Activated B cell treated with CpG ODN at 0.5 μM for 24 hours (primary cell): ENCODE measurements around the gene ANKS3. TPM values are rescaled to one million over a fixed set of nuclear protein-coding genes. Genes with fewer than 3 reads are reported as not detected.

Experiments
- ATAC-seq: fragments of 200-7000 bp; cut with Tn5 transposase; one replicate; pipeline ENCODE4 v1.10.0; 2021; ENCODE audit warnings: low read depth, mild to moderate bottlenecking, moderate library complexity
- CTCF ChIA-PET: fragments of 350-600 bp; sonication (Branson Sonifier 250); formaldehyde crosslinking; loops from one replicate; lab custom pipeline; 2021; ENCODE audit warnings: antibody characterized with exemption; lab: Charles Lee
- POLR2A ChIA-PET: fragments of 350-600 bp; sonication (Branson Sonifier 250); formaldehyde crosslinking; loops from one replicate; lab custom pipeline; 2021; ENCODE audit warnings: antibody characterized with exemption; lab: Charles Lee
- DNase-seq: peaks from one replicate; pipeline ENCODE4 v3.0.0; 2022
- H3K27ac Mint-ChIP-seq: one replicate; pipeline ENCODE4 v1.8.0; 2020; ENCODE audit warnings: mixed read lengths
- H3K27me3 Mint-ChIP-seq: one replicate; pipeline ENCODE4 v1.8.0; 2021; ENCODE audit warnings: mixed read lengths
- H3K36me3 Mint-ChIP-seq: one replicate; pipeline ENCODE4 v1.8.0; 2021; ENCODE audit warnings: low read depth, mixed read lengths
- H3K4me1 Mint-ChIP-seq: one replicate; pipeline ENCODE4 v1.8.0; 2021; ENCODE audit warnings: mixed read lengths
- H3K4me3 Mint-ChIP-seq: one replicate; pipeline ENCODE4 v1.8.0; 2020; ENCODE audit warnings: mild to moderate bottlenecking, mixed read lengths
- H3K9me3 Mint-ChIP-seq: one replicate; pipeline ENCODE4 v1.8.0; 2020; ENCODE audit warnings: mixed read lengths
- CTCF ChIP-seq: fragments of 200-600 bp; IDR thresholded peaks from one replicate; pipeline ENCODE4 v1.8.0; 2022; ENCODE audit warnings: antibody characterized with exemption, mild to moderate bottlenecking
- intact Hi-C: fragments of 100-400 bp; cut with micrococcal nuclease; formaldehyde crosslinking; loops from one replicate; pipeline ENCODE4 v1.15.1; 2024
- total RNA-seq: library from RNA; stranded (reverse); gene quantifications from 2 replicates; pipeline ENCODE4 v1.2.3, GENCODE V29; 2022

Gene ANKS3
- total RNA-seq, 1 donor from 2014 or later, result 21.9 TPM

- intact Hi-C loops, result no loop called here
- no peak for DNase-seq
- H3K4me3 Mint-ChIP-seq, result no peak overlapping the region
- H3K27me3 Mint-ChIP-seq, result no peaks in the 10 kb centered on the region
- H3K27ac Mint-ChIP-seq, result no peak overlapping the region
- peaks cover 45% of the 10 kb centered on the region for H3K36me3 Mint-ChIP-seq
- CTCF ChIA-PET, result interaction anchor here (0.6 kb wide), 1 partner anchor 31 kb away, joined by 3 read pairs; no protein-coding TSS in a partner anchor
- POLR2A ChIA-PET, result no interaction called here
- H3K9me3 Mint-ChIP-seq, result no peaks in the 10 kb centered on the region
- peaks cover 27% of the 10 kb centered on the region for H3K4me1 Mint-ChIP-seq
- TF ChIP-seq CTCF, result no peak
- no peak for ATAC-seq
Observed at GRCh38 chr16:4648917-4649316, 85.2 kb downstream of the ANKS3 start.

GRCh38 chr16:4647644-4647980, 86.5 kb downstream of the ANKS3 start:
- CTCF ChIA-PET, result no interaction called here
- no peak overlapping the region for H3K27ac Mint-ChIP-seq
- ATAC-seq, result no peak

GRCh38 chr16:4646773-4647643, 87.1 kb downstream of the ANKS3 start:
- intact Hi-C loops, result no loop called here
- no peaks in the 10 kb centered on the region for H3K9me3 Mint-ChIP-seq
- no peaks in the 10 kb centered on the region for H3K27me3 Mint-ChIP-seq
- H3K27ac Mint-ChIP-seq, result no peak overlapping the region
- POLR2A ChIA-PET, result no interaction called here
- H3K4me1 Mint-ChIP-seq, result peaks cover 25% of the 10 kb centered on the region
- H3K4me3 Mint-ChIP-seq, result no peak overlapping the region
- DNase-seq (no peak), ATAC-seq (no peak)
- H3K36me3 Mint-ChIP-seq, result peaks cover 30% of the 10 kb centered on the region
- TF ChIP-seq CTCF, result no peak
- CTCF ChIA-PET, result no interaction called here

More at GRCh38 chr16:4647644-4647980, 86.5 kb downstream of the ANKS3 start:
- H3K27me3 Mint-ChIP-seq, result no peaks in the 10 kb centered on the region
- no peak overlapping the region for H3K4me3 Mint-ChIP-seq
- TF ChIP-seq CTCF, result no peak
- H3K9me3 Mint-ChIP-seq, result no peaks in the 10 kb centered on the region
- POLR2A ChIA-PET, result no interaction called here
- intact Hi-C loops, result no loop called here
- peaks cover 27% of the 10 kb centered on the region for H3K4me1 Mint-ChIP-seq
- DNase-seq, result no peak
- H3K36me3 Mint-ChIP-seq, result peaks cover 35% of the 10 kb centered on the region

Other genes with a start within 250 kb of the ANKS3 start
- 12.5 and 12.9 TPM in 2 replicates for gene CDIP1, start 195.5 kb downstream of the ANKS3 start, total RNA-seq
- 0.13 and 0.15 TPM in 2 replicates for gene C16orf96, start 177.9 kb downstream of the ANKS3 start, total RNA-seq
- 17.2 and 23.4 TPM in 2 replicates for gene UBALD1, start 119.4 kb downstream of the ANKS3 start, total RNA-seq
- gene MGRN1, start 109.4 kb downstream of the ANKS3 start, total RNA-seq, result 69.6 and 88.6 TPM in 2 replicates
- 32.0 and 32.9 TPM in 2 replicates for gene NUDT16L1, start 40.7 kb downstream of the ANKS3 start, total RNA-seq
- gene DNAAF8, start 266 bp upstream of the ANKS3 start, total RNA-seq, result 0.29 and 0.31 TPM in 2 replicates
- 14.3 and 19.1 TPM in 2 replicates for gene ZNF500, start 32.9 kb upstream of the ANKS3 start, total RNA-seq
- gene SEPTIN12, start 54.1 kb upstream of the ANKS3 start, total RNA-seq, result not detected in 2 replicates
- not detected in 2 replicates for gene SMIM22, start 61.1 kb upstream of the ANKS3 start, total RNA-seq
- 5.4 and 6.8 TPM in 2 replicates for gene ROGDI, start 68.4 kb upstream of the ANKS3 start, total RNA-seq
- 138 and 156 TPM in 2 replicates for gene GLYR1, start 113.0 kb upstream of the ANKS3 start, total RNA-seq
- 33.4 and 36.1 TPM in 2 replicates for gene UBN1, start 113.2 kb upstream of the ANKS3 start, total RNA-seq
- 0.04 TPM in 1 of 2 replicates, not detected in the other for gene PPL, start 202.9 kb upstream of the ANKS3 start, total RNA-seq
- gene SEC14L5, start 224.1 kb upstream of the ANKS3 start, total RNA-seq, result not detected in 2 replicates